ENCODE measurements around the gene TMEM164. TPM values are rescaled to one million over a fixed set of nuclear protein-coding genes. Genes with fewer than 3 reads are reported as not detected.
A peak's percentile ranks its signal among the peaks of the same experiment; 100 is the strongest.

TMEM164 gene
- total RNA-seq, 6 experiments from 2014 or later, result 1.3 to 7.9 (median 2.8) TPM

- 60% methylated on average over 6 of the region's 13 CpGs for WGBS (ENCODE audit: insufficient coverage, low coverage, low lambda C conversion rate, missing lambda C conversion rate)
- H3K4me1 ChIP-seq, result peaks cover 0 to 11% (median 0%) of the 10 kb centered on the region in 4 donors
- intact Hi-C loops (cut with DNase I), result no loop called here
These were observed 1.1 kb upstream of the TMEM164 start for GRCh38 chrX:110001740-110002299.

GRCh38 chrX:110003167-110004156, 548 bp downstream of the TMEM164 start:
- 31% methylated on average over 33 of the region's 46 CpGs for WGBS (ENCODE audit: insufficient coverage, low coverage, low lambda C conversion rate, missing lambda C conversion rate)
- Histone ChIP-seq H3K27me3 (no peaks in the 10 kb centered on the region), H3K4me3 (peak overlapping the region; percentile 44 to 61 (median 52)), H3K36me3 (no peaks in the 10 kb centered on the region), H3K9me3 (no peaks in the 10 kb centered on the region), H3K4me1 (peaks cover 0 to 11% (median 0%) of the 10 kb centered on the region in 4 donors), H3K27ac (peak overlapping the region in 1 of 3 donors; percentile 67)
- ATAC-seq, result no peak
- intact Hi-C loops (cut with DNase I), result no loop called here
- peak; percentile 22 to 58 (median 45) for DNase-seq
- TF ChIP-seq POLR2A (IDR thresholded peaks at IDR 0.05), result no peak
- TF ChIP-seq CTCF (IDR thresholded peaks at IDR 0.05), result no peak

More at GRCh38 chrX:110001740-110002299, 1.1 kb upstream of the TMEM164 start:
- no peaks in the 10 kb centered on the region for H3K27me3 ChIP-seq
- no peak for DNase-seq
- TF ChIP-seq CTCF (IDR thresholded peaks at IDR 0.05) (no peak), POLR2A (IDR thresholded peaks at IDR 0.05) (no peak)
- H3K9me3 ChIP-seq, result no peaks in the 10 kb centered on the region
- no peaks in the 10 kb centered on the region for H3K36me3 ChIP-seq
- H3K27ac ChIP-seq, result no peak overlapping the region
- H3K4me3 ChIP-seq, result peak overlapping the region in 2 of 3 donors; percentile 52 to 61
- no peak for ATAC-seq

GRCh38 chrX:110004215-110004614, 1.3 kb downstream of the TMEM164 start:
- DNase-seq, result peak; percentile 58 to 81 (median 62)
- no peak overlapping the region for H3K4me3 ChIP-seq
- H3K27me3 ChIP-seq, result no peaks in the 10 kb centered on the region
- no peaks in the 10 kb centered on the region for H3K9me3 ChIP-seq
- 40% methylated on average over 1 of the region's 8 CpGs for WGBS (ENCODE audit: insufficient coverage, low coverage, low lambda C conversion rate, missing lambda C conversion rate)
- ATAC-seq, result peak; percentile 9 to 63 (median 36)
- peaks cover 0 to 11% (median 0%) of the 10 kb centered on the region in 4 donors for H3K4me1 ChIP-seq
- no peak for TF ChIP-seq POLR2A (IDR thresholded peaks at IDR 0.05)
- TF ChIP-seq CTCF (IDR thresholded peaks at IDR 0.05), result no peak
- no peak overlapping the region for H3K27ac ChIP-seq
- H3K36me3 ChIP-seq, result no peaks in the 10 kb centered on the region
- intact Hi-C loops (cut with DNase I), result no loop called here

DNA sequence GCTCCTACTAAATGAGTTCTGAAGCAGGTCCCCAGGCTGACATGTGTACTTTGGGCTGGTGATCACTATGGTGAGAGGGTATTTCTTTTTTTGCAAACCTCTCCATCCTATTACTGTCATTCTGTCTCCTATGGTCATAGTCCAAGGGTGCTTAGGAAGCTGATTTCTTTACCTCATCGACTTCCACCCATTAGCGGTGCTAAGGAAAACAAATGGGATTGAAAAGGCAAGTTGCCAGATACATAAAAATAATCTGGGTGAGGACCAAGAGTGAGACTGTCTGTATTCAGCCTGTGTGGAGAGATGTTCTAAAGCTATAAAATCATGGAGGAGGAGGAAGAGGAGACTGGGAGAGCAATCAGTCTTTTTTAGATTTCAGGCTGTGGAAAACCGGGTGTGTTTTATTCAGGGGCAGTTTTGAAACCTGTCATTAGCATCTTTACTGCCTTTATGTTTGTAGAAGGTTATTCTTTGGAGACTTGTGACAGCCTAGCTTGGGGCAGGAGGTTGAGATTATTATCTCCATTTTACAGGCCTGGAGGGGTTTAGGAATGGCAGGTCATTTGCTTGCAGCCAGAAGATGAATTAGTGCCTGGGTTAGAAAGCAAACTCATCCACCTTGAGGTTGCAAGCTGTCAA, 1.9 kb downstream of the TMEM164 start:
- Histone ChIP-seq H3K27ac (no peak overlapping the region), H3K27me3 (no peaks in the 10 kb centered on the region), H3K4me3 (no peak overlapping the region), H3K36me3 (no peaks in the 10 kb centered on the region), H3K9me3 (no peaks in the 10 kb centered on the region), H3K4me1 (peaks cover 0 to 11% (median 0%) of the 10 kb centered on the region in 4 donors)
- no peak for TF ChIP-seq CTCF (IDR thresholded peaks at IDR 0.05)
- TF ChIP-seq POLR2A (IDR thresholded peaks at IDR 0.05), result no peak
- ATAC-seq (no peak), DNase-seq (no peak)
- 55% methylated on average over 3 of the region's 3 CpGs for WGBS (ENCODE audit: insufficient coverage, low coverage, low lambda C conversion rate, missing lambda C conversion rate)
- intact Hi-C loops (cut with DNase I), result no loop called here

Data from right lobe of liver (tissue), 6 donors.